Gastrocnemius medialis (tissue), 4 donors: ENCODE results near the gene IKZF2. TPM values are rescaled to one million over a fixed set of nuclear protein-coding genes. Genes with fewer than 3 reads are reported as not detected.

Experiments
- ATAC-seq, 2 donors: fragments of 150-250 bp; one replicate each; pipeline ENCODE4 v1.9.1; 2016
- DNase-seq, 2 donors: peaks; one replicate each; pipeline ENCODE4 v3.0.0-alpha.2; 2019
- H3K27ac ChIP-seq, 4 donors: fragments of 200-600 bp; sonication (generic); 1 replicate in 1 of 4; 2 replicates in 3 of 4; pipeline ENCODE4 v1.5.1; 2016 to 2018; ENCODE audit warnings: mild to moderate bottlenecking in 2 of 4, moderate library complexity in 1 of 4
- H3K27me3 ChIP-seq, 3 donors: fragments of 200-600 bp; sonication (generic) in 2 of 3; 1 replicate in 1 of 3; 2 replicates in 2 of 3; pipeline versions ENCODE4 v1.5.1 to v1.6.0; 2016 to 2019; ENCODE audit warnings: mild to moderate bottlenecking in 1 of 3, moderate library complexity in 1 of 3
- H3K36me3 ChIP-seq, 2 donors: fragments of 200-600 bp; sonication (generic) in 1 of 2; one replicate each; pipeline ENCODE4 v1.5.1; 2017 to 2018
- H3K4me1 ChIP-seq, 2 donors: fragments of 200-600 bp; sonication (generic) in 1 of 2; one replicate each; pipeline ENCODE4 v1.5.1; 2016 to 2017; ENCODE audit warnings: mild to moderate bottlenecking in 2 of 2
- H3K4me3 ChIP-seq, 4 donors: fragments of 200-600 bp; sonication (generic) in 3 of 4; 1 replicate in 1 of 4; 2 replicates in 3 of 4; pipeline ENCODE4 v1.5.1; 2016 to 2019; ENCODE audit warnings: mild to moderate bottlenecking in 2 of 4
- H3K9me3 ChIP-seq, 3 donors: fragments of 200-600 bp; sonication (generic) in 2 of 3; 1 replicate in 1 of 3; 2 replicates in 2 of 3; pipeline ENCODE4 v1.5.1; 2016 to 2019
- POLR2A ChIP-seq, 2 donors: fragments of 450-650 bp; IDR thresholded peaks; one replicate each; pipeline ENCODE4 v1.6.1; 2017; ENCODE audit warnings: antibody characterized with exemption in 2 of 2, mild to moderate bottlenecking in 2 of 2, moderate library complexity in 2 of 2
- in situ Hi-C, 4 donors: fragments of 200-750 bp; cut with MboI; loops; one replicate each; pipeline versions ENCODE4 v1.15.0 to v1.8.0; 2017; ENCODE audit warnings: low sequenced_read_pairs in 4 of 4
- intact Hi-C: fragments of 100-400 bp; cut with DNase I; formaldehyde crosslinking; loops from one replicate; pipeline ENCODE4 v1.15.1; 2023; ENCODE audit warnings: low total_unique reads
- total RNA-seq, 4 donors: library from RNA; depleted of rRNA; stranded (reverse); fragments of >200 nt; gene quantifications; one replicate each; pipeline versions ENCODE4 v1.1.0 to v1.2.3, GENCODE V29; 2016
- TF ChIP-seq, protein P1 (sequence below), 5 experiments: fragments of 450-650 bp in 3 of 5; fragments of 200-600 bp in 2 of 5; sonication (generic) in 2 of 5; IDR thresholded peaks in 4 of 5; conservative IDR thresholded peaks in 1 of 5; 1 replicate in 4 of 5; 2 replicates in 1 of 5; pipeline ENCODE4 v1.5.1; 2016 to 2019; ENCODE audit warnings: antibody characterized with exemption in 5 of 5, mild to moderate bottlenecking in 3 of 5, moderate library complexity in 3 of 5

IKZF2 gene
- total RNA-seq, 4 donors from 2014 or later = 4.9 to 15.5 (median 6.0) TPM

DNA sequence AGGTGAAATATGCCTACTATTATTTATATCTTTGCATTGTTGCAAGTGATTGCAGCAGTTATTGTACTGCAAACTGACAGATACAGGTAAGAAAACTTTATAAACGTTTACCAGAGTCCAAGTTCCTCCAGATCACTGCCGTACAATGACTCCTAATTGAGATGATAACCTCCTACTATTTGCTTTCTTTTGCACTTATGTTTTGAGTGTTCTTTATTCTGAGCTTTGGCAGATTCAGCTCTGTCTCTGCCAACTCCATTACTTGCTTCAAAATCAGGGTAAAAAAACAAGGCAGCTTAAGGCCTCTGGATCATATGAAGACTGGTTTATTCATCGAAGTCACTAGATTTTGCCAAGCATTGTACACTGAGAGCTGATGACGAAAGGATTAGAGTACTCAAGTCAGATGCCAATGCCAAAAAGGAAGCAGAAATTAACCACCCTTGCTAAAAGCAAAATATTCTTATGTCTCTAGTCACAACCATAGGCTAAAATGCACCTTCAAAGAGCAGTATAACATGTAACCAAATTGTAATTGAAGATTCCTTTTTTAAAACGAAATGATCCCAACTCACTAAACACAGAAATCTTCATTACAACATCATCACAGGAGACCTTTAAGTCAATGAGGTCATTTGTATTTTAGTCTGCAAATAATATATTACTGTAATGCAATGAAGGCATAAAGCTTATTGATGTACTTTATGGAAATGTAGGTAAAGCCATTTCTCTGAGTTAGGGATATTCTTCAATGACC, 10.5 kb upstream of the IKZF2 start:
- intact Hi-C loops = no loop called here
- no peaks in the 10 kb centered on the region for H3K27me3 ChIP-seq
- H3K4me3 ChIP-seq = no peak overlapping the region
- TF ChIP-seq, protein P1, sequence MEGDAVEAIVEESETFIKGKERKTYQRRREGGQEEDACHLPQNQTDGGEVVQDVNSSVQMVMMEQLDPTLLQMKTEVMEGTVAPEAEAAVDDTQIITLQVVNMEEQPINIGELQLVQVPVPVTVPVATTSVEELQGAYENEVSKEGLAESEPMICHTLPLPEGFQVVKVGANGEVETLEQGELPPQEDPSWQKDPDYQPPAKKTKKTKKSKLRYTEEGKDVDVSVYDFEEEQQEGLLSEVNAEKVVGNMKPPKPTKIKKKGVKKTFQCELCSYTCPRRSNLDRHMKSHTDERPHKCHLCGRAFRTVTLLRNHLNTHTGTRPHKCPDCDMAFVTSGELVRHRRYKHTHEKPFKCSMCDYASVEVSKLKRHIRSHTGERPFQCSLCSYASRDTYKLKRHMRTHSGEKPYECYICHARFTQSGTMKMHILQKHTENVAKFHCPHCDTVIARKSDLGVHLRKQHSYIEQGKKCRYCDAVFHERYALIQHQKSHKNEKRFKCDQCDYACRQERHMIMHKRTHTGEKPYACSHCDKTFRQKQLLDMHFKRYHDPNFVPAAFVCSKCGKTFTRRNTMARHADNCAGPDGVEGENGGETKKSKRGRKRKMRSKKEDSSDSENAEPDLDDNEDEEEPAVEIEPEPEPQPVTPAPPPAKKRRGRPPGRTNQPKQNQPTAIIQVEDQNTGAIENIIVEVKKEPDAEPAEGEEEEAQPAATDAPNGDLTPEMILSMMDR (IDR thresholded peaks at IDR 0.05 in 4 of 5, conservative IDR thresholded peaks at IDR 0.05 in 1 of 5) = no peak
- no peak for TF ChIP-seq POLR2A (IDR thresholded peaks at IDR 0.05)
- in situ Hi-C loops = loop anchor here in 2 of 4 donors (5.0 to 10.0 kb wide), 2 partner anchors 390 to 477 kb away; no protein-coding TSS in a partner anchor
- ATAC-seq = no peak
- no peaks in the 10 kb centered on the region for H3K36me3 ChIP-seq
- peaks cover 0 to 5% of the 10 kb centered on the region in 2 donors for H3K4me1 ChIP-seq
- no peak overlapping the region for H3K27ac ChIP-seq
- no peaks in the 10 kb centered on the region for H3K9me3 ChIP-seq
- DNase-seq = no peak

DNA sequence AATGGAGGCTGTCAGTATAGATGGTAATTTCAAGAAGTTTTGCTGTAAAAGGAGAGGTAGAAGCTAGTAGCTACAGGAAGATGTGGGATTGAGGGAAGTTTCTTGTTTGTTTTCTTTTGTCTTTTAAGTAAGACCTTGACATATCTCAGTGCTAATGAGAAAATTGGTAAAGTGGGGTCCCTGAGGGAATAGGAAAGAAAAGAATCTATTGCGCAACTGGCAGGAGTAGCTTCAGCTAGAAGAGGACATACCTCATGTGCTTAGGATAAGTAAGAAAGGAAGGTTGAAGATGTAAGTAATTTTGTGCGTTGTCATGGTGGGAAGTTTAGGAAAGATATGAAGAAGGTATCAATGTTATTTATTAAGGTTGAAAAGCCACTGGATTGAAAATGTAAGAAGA, 8.4 kb upstream of the IKZF2 start:
- in situ Hi-C loops (loop anchor here (5.0 to 10.0 kb wide), 4 partner anchors 382 to 475 kb away; no protein-coding TSS in a partner anchor), intact Hi-C loops (no loop called here)
- TF ChIP-seq POLR2A (IDR thresholded peaks at IDR 0.05) = no peak
- TF ChIP-seq, protein P1 (IDR thresholded peaks at IDR 0.05 in 4 of 5, conservative IDR thresholded peaks at IDR 0.05 in 1 of 5) = no peak
- H3K27me3 ChIP-seq = no peaks in the 10 kb centered on the region
- H3K4me1 ChIP-seq = no peaks in the 10 kb centered on the region
- no peak overlapping the region for H3K27ac ChIP-seq
- no peaks in the 10 kb centered on the region for H3K9me3 ChIP-seq
- no peaks in the 10 kb centered on the region for H3K36me3 ChIP-seq
- ATAC-seq (no peak), DNase-seq (no peak)
- no peak overlapping the region for H3K4me3 ChIP-seq

DNA sequence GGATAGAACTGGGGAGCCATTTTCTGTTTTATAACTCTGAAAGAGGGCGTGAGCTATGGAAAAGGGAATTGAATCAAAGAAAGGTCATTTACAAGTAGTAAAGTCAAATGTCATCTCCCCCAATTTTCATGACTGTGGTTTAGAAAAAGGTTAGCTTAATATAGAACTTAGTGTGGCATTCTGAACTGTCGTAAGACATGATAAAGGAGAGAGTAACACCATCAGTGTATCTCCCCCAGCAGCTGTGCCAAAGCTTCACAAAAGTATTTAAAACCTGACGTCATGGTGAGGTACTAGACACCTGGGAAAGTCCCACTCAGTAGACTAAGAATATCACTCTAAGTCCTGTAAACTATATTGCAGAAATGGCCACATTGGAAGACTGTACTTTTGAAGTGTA, 5.8 kb upstream of the IKZF2 start:
- no peak for TF ChIP-seq POLR2A (IDR thresholded peaks at IDR 0.05)
- TF ChIP-seq, protein P1 (IDR thresholded peaks at IDR 0.05 in 4 of 5, conservative IDR thresholded peaks at IDR 0.05 in 1 of 5) = no peak
- H3K4me3 ChIP-seq = no peak overlapping the region
- no peaks in the 10 kb centered on the region for H3K36me3 ChIP-seq
- intact Hi-C loops = loop anchor here (2.0 kb wide), 1 partner anchor 294 kb away; no protein-coding TSS in a partner anchor
- no peaks in the 10 kb centered on the region for H3K9me3 ChIP-seq
- peaks cover 7 to 12% of the 10 kb centered on the region in 2 donors for H3K4me1 ChIP-seq
- H3K27me3 ChIP-seq = no peaks in the 10 kb centered on the region
- in situ Hi-C loops = loop anchor here in 3 of 4 donors (5.0 to 10.0 kb wide), 3 partner anchors 380 to 472 kb away; no protein-coding TSS in a partner anchor
- ATAC-seq = no peak
- no peak overlapping the region for H3K27ac ChIP-seq
- no peak for DNase-seq

DNA sequence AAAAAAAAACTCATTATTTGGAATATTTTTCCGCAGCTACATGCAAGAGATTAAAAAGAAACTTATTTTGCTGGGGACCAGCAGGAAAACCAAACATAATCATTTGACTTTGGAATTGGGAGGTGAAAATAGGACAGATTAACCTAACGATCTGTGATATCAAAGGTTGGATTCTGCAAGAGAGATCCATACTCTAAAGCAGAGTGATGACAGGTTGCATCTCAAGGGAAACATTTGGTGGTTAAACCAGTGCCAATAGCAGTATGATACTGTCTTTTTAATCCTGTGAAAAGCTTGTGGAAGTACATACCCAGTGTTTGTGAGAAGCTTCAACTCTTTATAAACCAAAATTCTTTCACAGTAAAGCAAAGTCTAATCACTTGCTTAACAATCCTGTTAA, 5.3 kb upstream of the IKZF2 start:
- H3K27ac ChIP-seq = no peak overlapping the region
- peaks cover 7 to 12% of the 10 kb centered on the region in 2 donors for H3K4me1 ChIP-seq
- H3K27me3 ChIP-seq = no peaks in the 10 kb centered on the region
- H3K4me3 ChIP-seq = no peak overlapping the region
- H3K36me3 ChIP-seq = no peaks in the 10 kb centered on the region
- in situ Hi-C loops (loop anchor here in 3 of 4 donors (5.0 to 10.0 kb wide), 3 partner anchors 379 to 472 kb away; no protein-coding TSS in a partner anchor), intact Hi-C loops (loop anchor here (2.0 kb wide), 1 partner anchor 294 kb away; no protein-coding TSS in a partner anchor)
- H3K9me3 ChIP-seq = no peaks in the 10 kb centered on the region
- TF ChIP-seq POLR2A (IDR thresholded peaks at IDR 0.05) = no peak
- TF ChIP-seq, protein P1 (IDR thresholded peaks at IDR 0.05 in 4 of 5, conservative IDR thresholded peaks at IDR 0.05 in 1 of 5) = no peak
- DNase-seq (no peak), ATAC-seq (no peak)
